GM12874 (cell line): ENCODE data around the gene PRKAR1B.

ENCODE experiments used
- TF ChIP-seq, protein P1 (sequence below): IDR thresholded peaks from 2 replicates; pipeline ENCODE4 v1.5.1; 2011; ENCODE audit warnings: low read depth, mild to moderate bottlenecking, control low read depth, low read length, moderate library complexity; ENCODE audit not compliant: insufficient read depth

The PRKAR1B gene

GRCh38 chr7:659996-660395 is 67.1 kb downstream of the PRKAR1B start:
- TF ChIP-seq, protein P1, sequence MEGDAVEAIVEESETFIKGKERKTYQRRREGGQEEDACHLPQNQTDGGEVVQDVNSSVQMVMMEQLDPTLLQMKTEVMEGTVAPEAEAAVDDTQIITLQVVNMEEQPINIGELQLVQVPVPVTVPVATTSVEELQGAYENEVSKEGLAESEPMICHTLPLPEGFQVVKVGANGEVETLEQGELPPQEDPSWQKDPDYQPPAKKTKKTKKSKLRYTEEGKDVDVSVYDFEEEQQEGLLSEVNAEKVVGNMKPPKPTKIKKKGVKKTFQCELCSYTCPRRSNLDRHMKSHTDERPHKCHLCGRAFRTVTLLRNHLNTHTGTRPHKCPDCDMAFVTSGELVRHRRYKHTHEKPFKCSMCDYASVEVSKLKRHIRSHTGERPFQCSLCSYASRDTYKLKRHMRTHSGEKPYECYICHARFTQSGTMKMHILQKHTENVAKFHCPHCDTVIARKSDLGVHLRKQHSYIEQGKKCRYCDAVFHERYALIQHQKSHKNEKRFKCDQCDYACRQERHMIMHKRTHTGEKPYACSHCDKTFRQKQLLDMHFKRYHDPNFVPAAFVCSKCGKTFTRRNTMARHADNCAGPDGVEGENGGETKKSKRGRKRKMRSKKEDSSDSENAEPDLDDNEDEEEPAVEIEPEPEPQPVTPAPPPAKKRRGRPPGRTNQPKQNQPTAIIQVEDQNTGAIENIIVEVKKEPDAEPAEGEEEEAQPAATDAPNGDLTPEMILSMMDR, result no peak

- TF ChIP-seq, protein P1, result no peak
These were observed 67.7 kb downstream of the PRKAR1B start for GRCh38 chr7:659306-659847.

GRCh38 chr7:657565-658119 is 69.4 kb downstream of the PRKAR1B start:
- TF ChIP-seq, protein P1, result no peak

- TF ChIP-seq, protein P1, result no peak
These were observed 71.3 kb downstream of the PRKAR1B start for GRCh38 chr7:655758-656157.

GRCh38 chr7:653829-654764 is 73.0 kb downstream of the PRKAR1B start:
- TF ChIP-seq, protein P1, result no peak

- TF ChIP-seq, protein P1, result no peak
These were observed 74.2 kb downstream of the PRKAR1B start for GRCh38 chr7:652881-653280.

GRCh38 chr7:651032-651728 is 75.9 kb downstream of the PRKAR1B start:
- TF ChIP-seq, protein P1, result no peak
